ENCODE measurements around the gene TMEM271.

TMEM271 gene, protein sequence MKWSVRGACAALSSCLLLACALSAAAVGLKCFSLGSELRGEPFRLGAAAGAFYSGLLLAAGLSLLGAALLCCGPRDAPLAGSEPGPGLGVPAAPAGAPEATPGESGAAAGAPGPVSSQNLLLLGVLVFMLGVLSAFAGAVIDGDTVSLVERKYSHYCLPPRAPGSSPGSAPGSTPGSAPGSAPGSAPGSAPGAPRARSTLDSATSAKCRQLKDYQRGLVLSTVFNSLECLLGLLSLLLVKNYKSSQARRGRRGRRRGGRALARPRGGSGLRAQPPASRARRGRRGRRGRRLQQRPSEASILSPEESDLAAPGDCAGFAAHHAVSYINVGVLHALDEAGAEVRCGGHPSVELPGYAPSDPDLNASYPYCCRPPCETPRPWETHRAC

DNA sequence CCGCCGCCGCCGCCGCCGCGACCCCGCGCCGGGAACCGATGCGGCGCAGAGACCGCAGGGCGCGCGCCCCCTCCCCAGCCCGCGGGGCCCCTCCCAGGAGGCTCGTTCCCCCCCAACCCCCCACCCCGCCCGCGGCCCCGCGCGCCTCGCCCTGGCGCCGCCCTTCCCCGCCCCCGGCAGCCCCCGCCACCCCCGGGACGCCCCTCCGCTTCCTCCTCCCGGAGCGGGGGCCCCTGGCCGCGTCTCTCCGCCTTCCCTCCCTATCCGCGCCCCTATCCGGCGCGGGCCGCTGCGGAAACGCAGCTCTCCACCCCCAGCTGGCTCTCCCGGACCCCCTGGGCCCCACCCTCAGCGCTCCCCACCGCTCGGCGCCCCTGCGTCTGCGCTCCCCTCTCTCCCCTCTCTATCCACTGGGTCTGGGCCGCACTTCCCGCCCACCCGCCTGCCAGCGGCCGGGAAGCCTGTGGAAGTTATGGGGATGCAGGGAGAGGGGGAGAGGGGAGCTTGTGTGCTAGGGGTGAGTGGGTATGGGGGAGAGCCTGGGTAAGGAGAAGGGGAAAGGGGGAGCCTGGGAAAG, at the start of gene TMEM271:
TSS of gene TMEM271 (minus strand) at position 51 of the 577 bp plus-strand sequence. CDS start 233 bp downstream, outside the sequence.
- no peak for DNase-seq (ENCODE audit: low read depth)

DNA sequence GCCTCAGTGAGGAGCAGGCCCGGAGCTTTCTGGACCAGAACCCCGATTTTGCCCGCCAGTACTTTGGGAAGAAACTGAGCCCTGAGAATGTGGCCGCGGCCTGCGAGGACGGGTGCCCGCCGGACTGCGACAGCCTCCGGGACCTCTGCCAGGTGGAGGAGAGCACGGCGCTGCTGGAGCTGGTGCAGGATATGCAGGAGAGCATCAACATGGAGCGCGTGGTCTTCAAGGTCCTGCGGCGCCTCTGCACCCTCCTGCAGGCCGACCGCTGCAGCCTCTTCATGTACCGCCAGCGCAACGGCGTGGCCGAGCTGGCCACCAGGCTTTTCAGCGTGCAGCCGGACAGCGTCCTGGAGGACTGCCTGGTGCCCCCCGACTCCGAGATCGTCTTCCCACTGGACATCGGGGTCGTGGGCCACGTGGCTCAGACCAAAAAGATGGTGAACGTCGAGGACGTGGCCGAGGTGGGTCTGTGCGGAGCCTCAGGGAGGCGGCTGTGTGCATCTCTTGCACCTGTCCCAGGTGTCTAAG, 49.6 kb upstream of the TMEM271 start:
- DNase-seq (ENCODE audit: low read depth), result no peak

DNA sequence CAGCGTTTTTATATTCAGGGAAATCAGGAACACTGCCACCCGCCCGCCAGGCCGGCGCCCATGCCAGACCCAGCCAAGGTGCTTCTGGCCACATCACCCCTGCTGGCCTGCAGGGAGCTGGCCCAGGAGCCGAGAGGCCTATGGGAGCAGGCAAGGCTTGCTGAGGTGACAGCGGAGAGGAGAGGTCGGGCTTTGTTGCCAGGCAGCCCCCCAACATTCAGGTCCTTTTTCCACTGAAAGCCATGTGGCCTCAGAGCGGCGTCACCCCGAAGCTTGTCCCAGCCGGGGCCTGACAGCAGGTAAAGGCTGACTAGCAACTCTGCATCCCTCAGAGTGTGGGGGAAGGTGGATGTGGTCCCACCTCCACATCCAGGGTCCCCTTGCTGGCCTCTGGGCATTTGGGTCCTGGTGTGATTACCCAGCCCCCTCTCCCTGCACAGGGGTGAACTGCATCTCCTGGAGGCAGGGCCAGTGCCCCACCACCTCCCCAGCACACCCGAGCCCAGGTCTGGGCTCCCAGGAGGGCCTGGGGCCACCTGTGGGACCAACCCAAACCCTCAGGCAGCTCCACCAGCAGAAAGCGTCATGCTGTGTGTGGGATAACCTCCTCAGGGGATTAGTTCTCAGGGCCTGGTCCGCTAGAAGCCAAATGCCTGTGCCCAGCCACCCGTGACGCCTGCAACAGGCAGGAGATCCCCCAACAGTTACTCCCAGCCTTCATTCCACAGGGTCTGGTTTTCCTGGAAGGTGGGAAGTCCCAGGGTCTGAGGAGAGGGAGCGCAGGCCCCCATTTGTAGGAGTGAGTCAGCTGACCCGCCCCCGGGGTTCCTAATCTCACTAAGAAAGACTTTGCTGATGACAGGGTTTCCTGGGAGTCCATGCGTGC, 48.9 kb upstream of the TMEM271 start, which contains the start of gene PDE6B:
TSS of gene PDE6B (plus strand) at position 869 of the 886 bp plus-strand sequence. CDS start 54 bp downstream, outside the sequence.
- DNase-seq (ENCODE audit: low read depth), result no peak

DNA sequence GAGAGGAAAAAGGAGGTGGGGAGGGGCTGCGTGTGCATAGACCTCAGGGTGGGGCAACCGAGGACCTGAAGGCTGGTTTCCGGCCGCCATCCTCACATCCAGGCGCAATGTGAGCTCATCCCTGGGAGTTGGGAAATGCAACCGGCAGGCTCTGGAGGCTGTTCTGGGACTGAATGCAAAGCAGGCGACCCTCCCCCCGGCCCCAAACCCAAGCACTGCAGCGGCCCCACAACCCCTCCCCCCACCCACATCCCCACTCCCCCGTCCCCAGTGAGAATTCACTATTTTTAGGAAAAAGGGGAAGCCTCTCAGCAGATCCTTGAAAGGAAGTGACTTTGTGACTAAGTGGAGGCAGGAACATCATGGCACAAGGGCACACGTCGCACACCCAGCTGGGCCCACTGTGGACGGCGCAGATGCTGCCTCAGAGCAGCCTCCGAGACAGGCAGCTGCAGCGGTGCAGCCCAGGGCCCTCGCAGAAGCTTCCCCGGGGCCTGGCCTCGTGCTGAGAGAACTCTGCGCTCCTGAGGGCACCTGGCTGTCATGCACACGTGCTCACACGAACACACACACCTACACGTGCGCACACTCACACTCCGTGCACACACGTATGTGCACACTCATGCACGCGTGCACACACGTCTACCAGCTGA, 47.9 kb upstream of the TMEM271 start:
- DNase-seq (ENCODE audit: low read depth), result no peak

DNA sequence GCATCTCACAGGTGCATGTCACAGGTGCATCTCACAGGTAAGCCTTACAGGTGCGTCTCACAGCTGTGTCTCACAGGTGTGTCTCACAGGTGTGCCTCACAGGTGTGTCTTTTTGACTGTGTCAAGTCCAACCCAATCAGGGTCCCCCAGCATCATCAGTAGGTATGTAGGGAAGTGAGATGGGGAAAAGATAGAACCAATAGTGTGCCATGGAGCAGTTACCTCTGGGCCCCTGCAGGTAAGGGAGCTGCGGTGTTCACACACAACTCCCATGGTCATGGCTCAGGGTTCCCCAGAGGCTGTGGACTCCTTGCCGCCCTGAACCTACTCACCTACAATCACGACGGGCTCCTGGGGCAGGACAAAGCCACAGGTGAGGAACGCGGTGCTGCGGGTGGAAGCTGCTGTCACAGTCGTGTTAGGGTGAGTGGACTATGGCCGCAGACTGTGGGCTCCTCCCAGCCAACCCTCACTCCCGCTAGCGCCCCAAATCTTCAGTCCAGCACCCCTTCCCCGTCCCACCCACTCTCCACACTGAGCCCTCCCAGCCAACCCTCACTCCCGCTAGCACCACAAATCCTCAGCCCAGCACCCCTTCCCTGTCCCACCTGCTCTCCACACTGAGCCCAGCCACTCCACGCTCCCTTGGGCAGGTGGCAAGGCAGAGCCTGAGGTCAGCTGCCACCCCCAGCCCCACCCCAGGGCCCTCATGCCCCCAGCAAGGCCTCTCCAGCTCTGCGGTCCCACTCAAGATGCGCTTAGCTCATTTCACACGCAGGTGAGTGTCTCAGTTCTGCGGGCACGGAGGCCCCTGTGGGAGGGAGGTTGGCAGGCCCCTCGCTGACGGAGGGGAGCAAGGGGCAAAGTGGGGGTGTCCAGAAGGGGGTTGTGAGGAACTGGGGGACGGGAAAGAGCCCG, 47.2 kb upstream of the TMEM271 start:
- DNase-seq (ENCODE audit: low read depth), result no peak

DNA sequence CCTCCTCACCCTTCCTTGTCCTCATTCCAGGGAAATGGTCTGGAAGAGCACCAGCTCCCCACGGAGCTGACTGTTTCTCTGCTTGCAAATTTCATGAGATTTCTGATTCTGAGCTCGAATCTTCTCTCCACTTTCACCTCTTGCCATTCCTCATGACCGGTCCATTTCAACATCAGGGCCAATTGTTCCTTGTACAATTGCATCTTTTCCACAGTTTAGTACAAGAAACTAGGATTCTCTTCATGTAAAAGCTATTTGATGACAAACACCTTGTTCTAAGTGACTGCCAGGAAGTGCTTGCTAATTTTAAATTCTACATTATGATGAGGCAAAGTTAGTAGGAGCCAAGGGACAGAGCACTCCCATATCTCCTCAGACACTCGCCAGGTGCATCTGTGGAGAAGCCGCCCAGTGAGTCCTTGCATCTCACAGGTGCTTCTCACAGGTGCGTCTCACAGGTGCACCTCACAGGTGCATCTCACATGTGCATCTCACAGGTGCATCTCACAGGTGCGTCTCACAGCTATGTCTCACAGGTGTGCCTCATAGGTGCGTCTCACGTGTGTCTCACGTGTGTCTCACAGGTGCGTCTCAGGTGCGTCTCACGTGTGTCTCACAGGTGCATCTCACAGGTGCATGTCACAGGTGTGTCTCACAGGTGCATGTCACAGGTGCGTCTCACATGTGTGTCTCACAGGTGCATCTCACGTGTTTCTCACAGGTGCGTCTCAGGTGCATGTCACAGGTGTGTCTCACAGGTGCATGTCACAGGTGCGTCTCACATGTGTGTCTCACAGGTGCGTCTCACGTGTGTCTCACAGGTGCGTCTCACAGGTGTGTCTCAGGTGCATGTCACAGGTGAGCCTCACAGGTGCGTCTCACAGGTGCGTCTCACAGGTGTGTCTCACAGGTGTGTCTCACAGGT, 46.2 kb upstream of the TMEM271 start:
- DNase-seq (ENCODE audit: low read depth), result no peak

DNA sequence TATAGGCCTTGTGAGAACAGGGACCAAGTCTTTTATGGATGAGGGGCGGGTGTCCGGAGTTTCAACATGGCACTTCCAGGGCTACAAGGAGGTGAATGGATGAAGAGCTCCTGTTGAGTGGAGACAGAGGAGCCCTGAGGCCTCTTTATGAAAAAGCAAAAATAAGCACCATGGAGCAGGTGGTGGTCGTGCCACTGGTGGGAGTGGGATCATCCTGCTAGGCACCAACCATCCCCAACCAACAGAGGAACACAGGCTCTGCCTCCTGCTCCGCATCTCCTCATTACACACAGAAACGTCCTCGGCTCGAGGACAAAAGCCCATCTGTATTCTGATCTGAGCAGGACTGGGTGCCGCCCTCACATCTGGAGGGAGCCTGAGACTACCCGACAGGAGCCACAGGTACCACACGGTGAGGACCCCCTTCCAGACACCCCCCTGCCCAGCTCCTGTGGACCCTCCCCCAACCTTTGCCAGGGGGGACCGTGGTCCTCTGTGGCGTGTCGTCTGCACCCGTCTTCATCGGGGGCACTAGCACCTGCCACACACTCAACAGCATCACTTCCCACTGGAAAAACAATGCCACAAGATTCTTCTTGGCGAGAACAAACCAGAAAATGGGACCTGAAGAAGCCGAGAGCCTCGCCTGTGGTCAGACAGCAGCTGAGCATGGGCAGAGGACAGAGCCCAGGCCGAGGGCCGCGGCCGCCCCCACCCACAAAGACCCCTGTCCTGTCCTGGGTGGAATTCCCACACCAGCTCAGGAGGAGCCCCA, 45.4 kb upstream of the TMEM271 start:
- DNase-seq (ENCODE audit: low read depth), result no peak

DNA sequence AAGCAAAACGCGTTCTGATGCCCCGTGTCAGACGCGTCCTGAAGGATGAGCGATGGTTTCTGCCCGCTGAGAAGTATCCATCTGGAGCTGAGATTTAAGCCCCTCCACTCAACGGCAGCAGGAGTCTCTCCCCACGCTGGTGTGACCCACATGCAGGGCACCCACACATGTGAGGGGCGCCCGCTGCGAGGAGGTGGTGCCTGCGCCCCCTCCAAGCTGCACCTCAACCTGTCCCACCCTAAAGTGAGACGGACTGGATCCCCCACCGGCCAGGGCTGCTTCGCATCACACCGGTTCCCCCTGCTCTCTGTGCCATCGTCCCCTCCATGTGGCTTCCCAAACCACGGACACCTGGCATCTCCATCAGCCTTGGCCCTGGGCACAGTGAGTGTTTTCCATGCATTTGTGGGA, 44.8 kb upstream of the TMEM271 start:
- no peak for DNase-seq (ENCODE audit: low read depth)

DNA sequence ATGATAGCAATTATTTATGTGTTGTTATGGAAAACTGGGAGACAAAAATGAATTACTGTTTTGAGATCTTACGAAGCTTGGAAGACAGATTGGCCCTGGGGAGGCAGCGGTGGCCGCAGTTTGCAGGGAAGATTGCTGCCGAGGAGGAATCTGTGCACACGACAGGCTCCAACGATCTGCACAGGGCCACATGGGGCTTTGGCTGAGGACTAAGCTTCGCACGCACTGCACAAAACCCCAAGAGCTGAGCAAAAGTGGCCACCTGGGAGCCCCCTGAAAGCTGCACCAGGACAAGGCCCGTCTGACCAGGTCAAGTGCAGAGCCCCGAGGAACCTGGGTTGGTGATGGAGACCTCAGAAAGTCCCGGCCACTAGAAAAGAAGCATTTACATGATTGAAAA, 44.1 kb upstream of the TMEM271 start:
- no peak for DNase-seq (ENCODE audit: low read depth)

DNA sequence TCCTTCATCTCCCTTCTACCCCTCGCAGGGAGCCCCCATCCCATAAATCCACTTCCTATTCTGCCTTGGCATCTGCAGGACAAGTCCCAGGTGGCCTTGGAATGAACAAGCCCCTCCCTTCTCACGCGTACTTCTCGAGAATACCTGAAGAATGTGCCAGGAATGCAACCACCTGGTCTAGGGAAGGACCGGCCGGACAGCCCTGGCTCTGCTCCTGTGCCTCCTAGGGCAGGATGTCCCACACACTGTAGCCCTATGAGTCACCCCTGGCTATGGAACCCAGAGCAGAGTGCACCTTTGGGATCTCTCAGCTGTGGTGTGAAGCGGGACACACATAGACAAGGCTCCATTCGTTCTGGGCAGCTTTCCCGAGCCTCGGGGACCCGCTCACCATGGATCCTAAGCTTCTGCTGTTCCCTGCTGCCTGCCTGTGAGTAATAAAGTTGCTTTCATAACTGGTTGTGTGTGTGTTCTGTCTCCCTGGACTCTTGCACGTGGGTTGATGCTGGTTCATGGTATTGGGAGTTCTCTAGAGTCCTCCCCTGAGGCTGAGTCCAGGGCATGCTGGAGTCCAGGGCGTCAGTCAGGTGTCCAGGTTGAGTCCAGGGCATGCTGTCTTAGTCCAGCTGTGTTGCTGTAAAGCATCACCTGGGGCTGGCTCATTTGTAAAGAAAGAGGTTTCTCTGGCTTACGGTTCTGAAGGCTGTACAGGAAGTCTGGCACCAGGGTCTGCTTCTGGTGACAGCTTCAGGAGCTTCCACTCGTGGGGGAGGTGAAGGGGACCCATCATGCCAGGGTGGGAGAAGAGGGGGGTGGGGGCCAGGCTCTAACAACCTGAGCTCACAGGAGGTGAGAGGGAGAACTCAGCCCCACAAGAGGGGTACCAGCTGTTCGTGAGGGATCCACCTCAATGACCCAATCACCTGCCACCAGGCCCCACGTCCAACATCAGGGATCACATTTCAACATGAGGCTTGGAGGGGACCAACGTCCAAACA, 41.8 kb upstream of the TMEM271 start:
- no peak for DNase-seq (ENCODE audit: low read depth)

DNA sequence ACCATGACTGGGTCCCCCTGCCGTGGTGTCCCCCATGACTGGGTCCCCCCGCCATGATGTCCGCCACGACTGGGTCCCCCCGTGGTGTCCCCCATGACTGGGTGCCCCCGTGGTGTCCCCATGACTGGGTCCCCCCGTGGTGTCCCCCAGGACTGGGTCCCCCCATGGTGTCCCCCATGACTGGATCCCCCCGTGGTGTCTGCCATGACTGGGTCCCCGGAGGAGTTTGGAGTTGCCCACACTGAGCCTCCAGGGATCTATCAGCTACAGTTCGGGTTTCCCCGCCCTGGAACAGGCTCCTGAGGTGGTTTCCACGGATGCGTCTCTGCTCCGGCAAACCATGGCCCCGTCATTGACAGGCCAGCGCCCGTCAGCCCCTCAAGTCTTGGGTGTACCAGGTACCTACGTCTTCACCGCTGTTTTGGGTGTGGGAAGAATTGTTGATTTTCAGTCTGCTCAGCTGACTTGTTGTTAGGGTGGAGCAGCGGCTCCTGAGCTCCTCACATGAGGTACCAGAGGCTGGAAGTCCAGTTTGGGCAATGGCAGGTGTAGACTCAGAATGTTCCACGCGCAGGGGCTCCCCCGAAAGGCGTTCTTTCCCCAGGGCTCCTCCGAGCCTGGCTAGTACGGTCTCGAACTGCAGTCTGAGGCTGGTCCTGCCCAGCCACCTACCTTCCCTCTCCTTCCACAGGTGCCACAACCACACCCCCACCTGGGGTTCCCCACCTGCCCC, 41.0 kb upstream of the TMEM271 start:
- no peak for DNase-seq (ENCODE audit: low read depth)

DNA sequence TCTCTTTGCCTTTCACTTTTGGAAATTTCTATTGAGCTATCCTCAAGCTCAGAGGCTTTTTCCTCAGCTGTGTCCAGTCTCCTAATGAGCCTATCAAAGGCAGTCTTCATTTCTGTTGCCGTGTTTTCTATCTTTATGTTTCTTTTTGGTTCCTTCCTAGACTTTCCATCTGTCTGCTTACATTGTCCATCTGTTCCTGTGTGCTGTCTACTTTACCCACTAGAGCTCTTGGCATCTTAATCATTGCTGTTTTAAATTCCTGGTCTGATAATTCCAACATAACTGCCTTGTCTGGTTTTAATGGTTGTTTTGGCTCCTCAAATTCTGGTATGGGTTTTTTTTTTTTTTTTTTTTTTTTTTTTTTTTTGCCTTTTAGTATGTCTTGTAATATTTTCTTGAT, 40.0 kb upstream of the TMEM271 start:
- no peak for DNase-seq (ENCODE audit: low read depth)

DNA sequence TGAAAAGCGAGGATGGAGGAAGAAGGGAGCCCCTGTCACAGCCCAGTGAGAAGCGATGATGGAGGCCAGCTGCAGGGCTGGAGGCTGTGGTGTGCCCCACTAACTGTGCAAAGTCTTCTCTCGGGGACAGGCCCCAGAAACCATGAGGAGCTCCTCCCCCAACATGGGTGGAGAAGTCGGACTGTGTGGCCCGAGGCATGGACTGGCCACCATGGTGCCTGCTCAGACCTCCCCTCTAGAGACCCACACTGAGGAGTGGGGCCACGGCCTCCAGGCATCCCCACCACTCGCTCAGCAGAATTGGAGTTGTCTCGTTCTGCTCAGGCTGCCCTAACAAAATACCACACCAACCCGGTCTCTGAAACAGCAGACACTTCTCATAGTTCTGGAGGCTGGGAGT, 37.0 kb upstream of the TMEM271 start:
- no peak for DNase-seq (ENCODE audit: low read depth)

DNA sequence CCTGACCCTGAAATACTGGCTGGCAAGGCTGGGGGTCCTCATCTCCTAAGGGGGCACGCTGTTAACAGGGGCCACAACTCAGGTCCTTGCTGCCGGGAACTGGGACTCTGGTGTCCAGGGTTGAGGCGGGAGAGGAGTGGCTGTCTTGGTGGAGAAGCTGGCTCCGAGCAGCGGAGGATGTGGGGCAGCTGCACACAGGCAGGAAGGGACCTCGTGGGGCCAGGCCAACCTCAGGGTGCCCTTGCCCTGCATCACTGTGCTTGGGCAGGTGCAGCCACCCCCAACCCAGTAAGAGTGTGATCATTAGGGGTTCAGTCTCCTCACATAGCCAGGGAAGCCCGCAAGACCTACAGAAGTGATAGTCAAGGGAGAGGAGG, 36.6 kb upstream of the TMEM271 start:
- no peak for DNase-seq (ENCODE audit: low read depth)

DNA sequence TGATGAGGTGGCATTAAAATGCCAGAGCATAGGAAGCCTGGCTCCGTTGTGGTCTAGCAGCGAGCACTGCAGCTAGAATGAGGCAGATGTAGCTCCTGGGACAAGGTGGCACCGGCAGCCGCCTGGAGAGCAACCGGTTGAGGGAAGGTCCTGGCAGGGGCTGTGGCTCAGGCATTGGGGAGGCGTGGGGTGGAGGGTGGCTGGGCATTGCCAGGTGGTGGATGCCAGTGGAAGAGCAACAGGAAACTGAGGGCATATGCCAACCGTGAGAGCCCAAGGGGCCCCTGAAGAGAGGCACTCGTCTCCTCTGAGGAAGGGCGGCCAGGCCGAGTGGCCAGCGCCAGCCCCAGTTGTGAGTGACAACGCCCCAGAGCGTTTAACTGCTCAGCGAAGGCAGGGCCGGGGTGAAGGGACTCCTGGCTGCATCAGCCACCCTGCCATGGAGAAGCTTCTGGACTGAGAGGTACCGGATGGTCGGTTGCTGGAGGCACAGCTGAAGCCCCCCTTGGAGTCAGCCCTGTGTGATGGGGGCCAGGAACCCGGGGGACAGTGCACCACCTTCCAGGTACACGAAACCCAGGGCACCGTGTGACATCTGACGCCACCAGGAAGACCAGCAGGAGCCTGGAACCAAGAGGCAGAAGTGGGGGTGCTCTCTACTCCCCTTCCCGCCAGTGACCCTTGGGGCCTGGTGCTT, 36.1 kb upstream of the TMEM271 start:
- no peak for DNase-seq (ENCODE audit: low read depth)

Measured in T-helper 22 cell (primary cell).